ENCODE data around the gene ANXA10.
"Not testable (repeated sequence)": the region's sequence is repeated elsewhere in the genome, so short reads cannot be mapped to it uniquely, and the experiment has no call there.

The ANXA10 gene

GRCh38 chr4:168092176-168092712, at the start of gene ANXA10:
ANXA10 (plus strand) TSS chr4:168092537; CDS start chr4:168092701, 164 bp downstream.
- no peak for DNase-seq

GRCh38 chr4:168045354-168045753, 47.0 kb upstream of the ANXA10 start:
- no peak for DNase-seq

GRCh38 chr4:168050002-168050401, 42.3 kb upstream of the ANXA10 start:
- DNase-seq, result no peak

GRCh38 chr4:168051526-168051925, 40.8 kb upstream of the ANXA10 start:
- DNase-seq, result no peak

- DNase-seq, result no peak
Observed at GRCh38 chr4:168057412-168057811, 34.9 kb upstream of the ANXA10 start.

GRCh38 chr4:168059251-168059650, 33.1 kb upstream of the ANXA10 start:
- no peak for DNase-seq

- no peak for DNase-seq
Observed at GRCh38 chr4:168063031-168063430, 29.3 kb upstream of the ANXA10 start.

GRCh38 chr4:168070903-168071302, 21.4 kb upstream of the ANXA10 start:
- DNase-seq, result no peak

- DNase-seq, result no peak
Observed at GRCh38 chr4:168071304-168071703, 21.0 kb upstream of the ANXA10 start.

- no peak for DNase-seq
Observed at GRCh38 chr4:168074861-168075260, 17.5 kb upstream of the ANXA10 start.

- DNase-seq, result peak; percentile 13
Observed at GRCh38 chr4:168076989-168077725, 15.2 kb upstream of the ANXA10 start.

- no peak for DNase-seq
Observed at GRCh38 chr4:168077726-168078239, 14.6 kb upstream of the ANXA10 start.

GRCh38 chr4:168082379-168082778, 10.0 kb upstream of the ANXA10 start:
- DNase-seq, result no peak

- no peak for DNase-seq
Observed at GRCh38 chr4:168095776-168096406, 3.6 kb downstream of the ANXA10 start.

GRCh38 chr4:168096407-168096784, 4.1 kb downstream of the ANXA10 start:
- no peak for DNase-seq

GRCh38 chr4:168097161-168097560, 4.8 kb downstream of the ANXA10 start:
- no peak for DNase-seq

- no peak for DNase-seq
Observed at GRCh38 chr4:168098248-168098717, 5.9 kb downstream of the ANXA10 start.

GRCh38 chr4:168099195-168099594, 6.9 kb downstream of the ANXA10 start:
- DNase-seq, result no peak

GRCh38 chr4:168101026-168101425, 8.7 kb downstream of the ANXA10 start:
- no peak for DNase-seq

GRCh38 chr4:168102403-168102802, 10.1 kb downstream of the ANXA10 start:
- no peak for DNase-seq

- no peak for DNase-seq
Observed at GRCh38 chr4:168109527-168109926, 17.2 kb downstream of the ANXA10 start.

- DNase-seq, result not testable (repeated sequence)
Observed at GRCh38 chr4:168113059-168113458, 20.7 kb downstream of the ANXA10 start.

- DNase-seq, result no peak
Observed at GRCh38 chr4:168118116-168118655, 25.8 kb downstream of the ANXA10 start.

- DNase-seq, result no peak
Observed at GRCh38 chr4:168119100-168119499, 26.8 kb downstream of the ANXA10 start.

Measured in CD4-positive, alpha-beta T cell treated with Interleukin-17A for 4 hours (primary cell).